D721Med (cell line): Measurements from ENCODE around the gene PLD3.
"Not testable (repeated sequence)": the region's sequence is repeated elsewhere in the genome, so short reads cannot be mapped to it uniquely, and the experiment has no call there.

ENCODE experiments used
- DNase-seq: peaks from one replicate; pipeline ENCODE4 v3.0.0; 2011; ENCODE audit warnings: low spot score; ENCODE audit not compliant: insufficient read length
- FAIRE-seq: peaks from 2 replicates; lab custom pipeline; 2011; peaks lifted over from hg19 to GRCh38; lab: Jason Lieb, UNC
- TF ChIP-seq, protein P1 (sequence below): IDR thresholded peaks from 2 replicates; pipeline ENCODE4 v1.5.1; 2012; ENCODE audit warnings: mild to moderate bottlenecking, control low read depth; ENCODE audit not compliant: insufficient read depth; ENCODE audit errors: missing control alignments

Gene PLD3

DNA sequence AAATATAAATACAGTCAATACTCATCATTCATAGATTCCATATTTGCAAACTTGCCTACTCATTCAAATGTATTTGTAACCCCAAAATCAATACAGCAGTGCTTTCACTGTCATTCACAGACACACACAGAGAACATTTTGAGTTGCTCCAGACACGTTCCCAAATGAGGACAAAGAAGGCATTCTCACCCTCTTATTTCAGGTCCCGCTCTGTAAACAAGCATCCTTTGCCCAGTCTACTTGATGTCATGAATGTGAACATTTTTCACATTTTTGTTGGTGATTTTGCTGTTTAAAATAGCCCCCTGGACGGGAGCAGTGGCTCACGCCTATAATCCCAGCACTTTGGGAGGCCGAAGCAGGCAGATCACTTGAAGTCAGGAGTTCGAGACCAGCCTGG, 15.8 kb upstream of the PLD3 start:
- FAIRE-seq = no peak
- TF ChIP-seq, protein P1, sequence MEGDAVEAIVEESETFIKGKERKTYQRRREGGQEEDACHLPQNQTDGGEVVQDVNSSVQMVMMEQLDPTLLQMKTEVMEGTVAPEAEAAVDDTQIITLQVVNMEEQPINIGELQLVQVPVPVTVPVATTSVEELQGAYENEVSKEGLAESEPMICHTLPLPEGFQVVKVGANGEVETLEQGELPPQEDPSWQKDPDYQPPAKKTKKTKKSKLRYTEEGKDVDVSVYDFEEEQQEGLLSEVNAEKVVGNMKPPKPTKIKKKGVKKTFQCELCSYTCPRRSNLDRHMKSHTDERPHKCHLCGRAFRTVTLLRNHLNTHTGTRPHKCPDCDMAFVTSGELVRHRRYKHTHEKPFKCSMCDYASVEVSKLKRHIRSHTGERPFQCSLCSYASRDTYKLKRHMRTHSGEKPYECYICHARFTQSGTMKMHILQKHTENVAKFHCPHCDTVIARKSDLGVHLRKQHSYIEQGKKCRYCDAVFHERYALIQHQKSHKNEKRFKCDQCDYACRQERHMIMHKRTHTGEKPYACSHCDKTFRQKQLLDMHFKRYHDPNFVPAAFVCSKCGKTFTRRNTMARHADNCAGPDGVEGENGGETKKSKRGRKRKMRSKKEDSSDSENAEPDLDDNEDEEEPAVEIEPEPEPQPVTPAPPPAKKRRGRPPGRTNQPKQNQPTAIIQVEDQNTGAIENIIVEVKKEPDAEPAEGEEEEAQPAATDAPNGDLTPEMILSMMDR = no peak

DNA sequence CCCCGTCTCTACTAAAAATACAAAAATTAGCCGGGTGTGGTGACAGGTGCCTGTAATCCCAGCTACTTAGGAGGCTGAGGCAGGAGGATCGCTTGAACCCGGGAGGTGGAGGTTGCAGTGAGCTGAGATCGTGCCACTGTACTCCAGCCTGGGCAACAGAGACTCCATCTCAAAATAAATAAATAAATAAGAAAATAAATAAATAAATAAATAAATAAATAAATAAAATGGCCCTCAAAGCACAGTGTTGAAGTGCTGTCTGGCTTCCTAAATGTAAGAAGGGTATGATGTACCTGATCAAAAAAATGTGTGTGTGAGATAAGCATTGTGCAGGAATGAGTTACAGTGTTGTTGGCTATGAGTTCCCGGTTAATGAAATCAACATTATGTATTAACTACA, 15.4 kb upstream of the PLD3 start:
- not testable (repeated sequence) for DNase-seq, FAIRE-seq

More for the DNA sequence above, 15.8 kb upstream of the PLD3 start:
- DNase-seq = no peak

DNA sequence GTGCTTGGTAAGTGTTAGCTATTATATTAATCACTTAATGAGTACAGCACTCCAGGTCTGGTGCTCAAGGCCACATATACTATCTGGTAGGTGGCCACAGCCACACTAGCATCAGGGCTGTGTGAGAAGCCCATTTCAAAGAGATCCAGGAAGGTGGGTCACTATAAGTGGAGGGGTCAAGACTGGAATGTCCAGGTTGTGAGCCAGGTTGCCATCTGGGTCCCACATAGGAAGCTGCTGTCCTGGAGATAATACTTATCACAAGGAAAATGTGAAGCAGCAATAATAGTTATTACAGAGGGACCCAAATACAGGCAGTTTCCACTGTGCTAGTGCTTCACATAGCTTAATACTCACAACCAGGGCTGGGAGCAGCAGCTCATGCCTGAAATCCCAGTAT, 13.4 kb upstream of the PLD3 start:
- FAIRE-seq = no peak
- DNase-seq = no peak
- TF ChIP-seq, protein P1 = no peak

DNA sequence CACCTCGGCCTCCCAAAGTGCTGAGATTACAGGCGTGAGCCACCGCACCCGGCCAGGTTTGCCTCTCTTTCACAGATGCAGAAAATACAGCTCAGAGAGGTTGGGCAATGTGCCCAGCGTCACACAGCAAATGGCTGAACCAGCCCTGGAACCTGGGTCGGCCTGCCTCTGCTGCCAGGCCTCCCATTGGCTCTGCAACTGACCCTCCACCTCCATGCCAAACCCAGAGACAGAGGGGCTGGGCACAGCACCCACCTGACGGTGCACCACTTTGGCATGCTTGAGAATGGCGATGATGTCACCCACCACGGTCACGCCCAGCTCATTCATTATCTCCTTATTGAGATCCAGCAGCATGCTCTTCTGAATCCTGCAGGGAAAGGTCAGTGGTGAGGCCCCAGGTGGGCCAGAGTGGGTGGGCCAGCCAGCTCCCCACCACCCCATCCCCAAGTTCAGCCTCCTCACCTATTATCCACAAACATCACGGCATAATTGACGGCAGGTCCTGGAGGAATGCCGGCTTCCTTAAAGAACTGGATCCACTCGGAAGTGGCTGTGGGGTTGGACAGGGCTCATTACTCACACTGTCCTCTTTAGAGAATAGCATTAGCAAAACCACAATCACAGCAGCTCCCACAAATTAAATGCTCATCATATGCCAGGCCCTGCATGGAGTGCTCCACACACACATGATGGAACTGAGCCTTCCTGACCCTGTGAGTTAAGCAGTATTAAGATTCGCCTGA, 12.5 kb upstream of the PLD3 start:
- TF ChIP-seq, protein P1 = no peak
- DNase-seq = no peak
- no peak for FAIRE-seq

DNA sequence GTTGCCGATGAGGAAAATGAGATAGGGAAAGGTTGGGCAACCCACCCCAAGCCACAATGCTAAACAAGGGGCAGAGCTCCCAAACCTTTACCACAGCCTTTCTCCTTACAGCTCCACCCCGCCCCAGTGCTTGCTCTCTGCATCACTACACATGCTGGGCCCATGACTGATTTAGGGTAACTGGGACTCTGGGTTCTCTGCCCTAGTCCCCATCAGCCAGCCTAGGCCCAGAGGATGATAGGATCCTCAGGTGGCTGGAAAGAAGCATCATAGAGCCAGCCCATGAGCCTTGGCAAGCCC, 11.9 kb upstream of the PLD3 start:
- DNase-seq (no peak), FAIRE-seq (no peak)
- TF ChIP-seq, protein P1 = no peak

DNA sequence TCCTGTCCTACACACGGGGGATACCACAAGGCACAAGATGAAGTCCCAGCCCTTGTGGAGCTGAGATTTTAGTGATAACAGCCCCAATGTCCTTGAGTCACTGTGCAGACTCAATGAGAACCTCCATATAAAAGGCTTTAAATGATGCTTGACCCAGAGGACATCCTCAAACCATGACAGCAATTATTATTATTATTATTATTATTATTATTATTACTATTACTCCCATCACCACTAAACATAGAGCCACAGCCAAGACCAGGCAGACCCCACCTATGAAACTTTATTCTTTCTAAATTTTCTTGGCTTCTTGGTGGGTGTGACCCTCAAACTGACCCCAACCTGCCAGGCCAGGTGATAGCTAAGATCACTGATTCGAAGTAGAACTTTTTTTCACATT, 11.4 kb upstream of the PLD3 start:
- FAIRE-seq (no peak), DNase-seq (no peak)
- TF ChIP-seq, protein P1 = no peak

DNA sequence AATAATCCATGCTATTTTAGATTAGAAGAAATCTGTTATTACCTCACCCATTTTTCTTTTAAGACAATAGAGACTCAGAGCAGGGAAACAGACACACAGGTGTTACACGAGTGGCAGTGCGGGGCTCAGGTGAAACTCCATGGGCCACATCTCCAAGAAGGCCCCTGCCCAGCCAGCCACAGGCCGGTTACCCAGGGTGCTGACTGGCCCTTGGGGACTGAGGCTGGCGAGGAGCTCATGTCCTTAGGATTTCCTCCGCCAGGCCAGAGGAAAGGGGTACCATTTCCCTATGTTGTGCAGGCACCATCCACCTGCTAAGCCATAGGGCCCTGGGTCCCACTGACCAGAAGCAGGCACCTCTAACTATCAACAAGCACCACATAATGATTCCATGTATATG, 10.9 kb upstream of the PLD3 start:
- DNase-seq (no peak), FAIRE-seq (no peak)
- TF ChIP-seq, protein P1 = no peak
